ENCODE data around the gene C11orf91.

DNA sequence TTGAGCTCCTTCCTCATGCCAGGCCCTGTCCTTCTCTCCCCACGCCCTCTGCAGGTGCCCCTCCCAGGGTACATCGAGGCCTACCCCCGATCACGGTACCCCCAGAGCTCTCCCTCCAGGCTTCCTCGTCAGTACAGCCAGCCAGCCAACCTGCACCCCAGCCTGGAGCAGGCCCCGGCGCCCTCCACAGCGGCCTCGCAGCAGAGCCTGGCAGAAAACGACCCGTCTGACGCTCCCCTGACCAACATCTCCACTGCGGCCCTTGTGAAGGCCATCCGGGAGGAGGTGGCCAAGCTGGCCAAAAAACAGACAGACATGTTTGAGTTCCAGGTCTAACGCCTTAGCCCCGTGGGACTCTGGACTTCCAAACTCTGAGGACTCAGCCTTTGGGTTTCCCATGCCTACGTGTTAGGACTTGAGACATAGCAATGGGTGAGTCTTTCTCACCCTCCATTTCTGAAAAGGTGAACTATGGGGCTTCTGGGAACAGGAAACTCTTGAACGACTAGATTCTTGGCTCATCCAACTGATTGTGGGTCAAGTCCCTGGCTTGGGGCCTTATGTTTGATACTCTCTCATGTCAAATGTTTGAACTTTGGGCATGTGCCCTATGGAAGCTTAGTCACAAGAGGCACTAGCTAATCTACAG is 32.7 kb downstream of the C11orf91 start:
- TF ChIP-seq CTCF (conservative IDR thresholded peaks at IDR 0.05) (no peak), EZH2 (IDR thresholded peaks at IDR 0.05; ENCODE audit: low read depth) (no peak)
